GM23248 (cell line): ENCODE measurements around the gene RNASE7.

Experiments
- EZH2 ChIP-seq: fragments of 200-600 bp; sonication (generic); IDR thresholded peaks from 2 replicates; pipeline ENCODE4 v1.6.1; 2018; ENCODE audit warnings: antibody characterized with exemption, mild to moderate bottlenecking; ENCODE audit not compliant: insufficient read depth, poor library complexity, severe bottlenecking
- EZH2phosphoT487 ChIP-seq: fragments of 200-600 bp; sonication (generic); IDR thresholded peaks from 2 replicates; pipeline ENCODE4 v1.6.1; 2018; ENCODE audit warnings: antibody characterized with exemption, moderate library complexity, mild to moderate bottlenecking, low read depth; ENCODE audit not compliant: insufficient read depth

- TF ChIP-seq EZH2 = no peak
- no peak for TF ChIP-seq EZH2phosphoT487
Measured at GRCh38 chr14:21078287-21078686, 36.1 kb downstream of the RNASE7 start.
